IPS-15b (cell line): ENCODE measurements around the gene OFD1.
A peak's percentile ranks its signal among the peaks of the same experiment; 100 is the strongest.

Experiments used
- H3K27me3 ChIP-seq: one replicate; pipeline ENCODE4 v1.6.1; 2013; ENCODE audit warnings: low read length; ENCODE audit not compliant: control insufficient read depth, insufficient read depth
- H3K36me3 ChIP-seq: one replicate; pipeline ENCODE4 v1.6.1; 2013; ENCODE audit warnings: low read length; ENCODE audit not compliant: control insufficient read depth, insufficient read depth
- H3K4me1 ChIP-seq: one replicate; pipeline ENCODE4 v1.6.1; 2013; ENCODE audit warnings: mild to moderate bottlenecking, low read length; ENCODE audit not compliant: control insufficient read depth, insufficient read depth
- H3K4me3 ChIP-seq: one replicate; pipeline ENCODE4 v1.5.1; 2013; ENCODE audit warnings: low read depth, low read length
- H3K9ac ChIP-seq: one replicate; pipeline ENCODE4 v1.6.1; 2013; ENCODE audit warnings: low read depth, mild to moderate bottlenecking, low read length
- H3K9me3 ChIP-seq: one replicate; pipeline ENCODE4 v1.6.1; 2013; ENCODE audit warnings: mild to moderate bottlenecking, low read length; ENCODE audit not compliant: control insufficient read depth, insufficient read depth

The OFD1 gene

GRCh38 chrX:13808865-13809264, 74.3 kb downstream of the OFD1 start:
- Histone ChIP-seq H3K4me3 (no peak overlapping the region), H3K27me3 (no peaks in the 10 kb centered on the region), H3K4me1 (peaks cover 10% of the 10 kb centered on the region), H3K9me3 (no peaks in the 10 kb centered on the region), H3K9ac (no peak overlapping the region), H3K36me3 (no peaks in the 10 kb centered on the region)

DNA sequence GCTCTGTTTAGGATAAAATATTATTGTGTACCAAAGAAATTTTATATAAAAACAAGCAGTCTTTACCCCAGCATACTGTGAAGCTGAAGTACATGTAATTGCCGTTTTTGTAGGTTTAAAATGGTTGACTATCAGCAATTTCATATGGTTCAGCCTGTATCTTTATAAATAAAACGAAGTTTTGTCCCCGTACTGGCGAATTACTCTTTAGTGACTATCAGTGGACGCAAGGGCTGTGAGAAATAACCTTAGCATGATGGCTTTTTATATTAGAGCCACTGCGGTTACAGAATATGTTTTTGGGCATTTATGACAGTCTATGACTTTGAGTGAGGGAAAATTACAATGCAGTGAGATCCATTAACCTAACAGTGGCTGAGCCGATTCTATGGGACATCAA, 81.1 kb downstream of the OFD1 start:
- no peaks in the 10 kb centered on the region for H3K9me3 ChIP-seq

GRCh38 chrX:13816176-13816575, 81.6 kb downstream of the OFD1 start:
- Histone ChIP-seq H3K4me1 (peaks cover 22% of the 10 kb centered on the region), H3K9ac (no peak overlapping the region), H3K9me3 (no peaks in the 10 kb centered on the region), H3K4me3 (no peak overlapping the region), H3K27me3 (no peaks in the 10 kb centered on the region), H3K36me3 (no peaks in the 10 kb centered on the region)

More for the DNA sequence above, 81.1 kb downstream of the OFD1 start:
- H3K36me3 ChIP-seq: no peaks in the 10 kb centered on the region
- H3K9ac ChIP-seq: no peak overlapping the region
- H3K4me1 ChIP-seq: peaks cover 22% of the 10 kb centered on the region
- H3K4me3 ChIP-seq: no peak overlapping the region
- H3K27me3 ChIP-seq: no peaks in the 10 kb centered on the region

- Histone ChIP-seq H3K9me3 (no peaks in the 10 kb centered on the region), H3K4me1 (peaks cover 22% of the 10 kb centered on the region)
Observed at GRCh38 chrX:13816643-13817627, 82.4 kb downstream of the OFD1 start, which contains the start of gene GPM6B. GPM6B (minus strand) TSS chrX:13817093; CDS start chrX:13816904, 189 bp downstream.

More at GRCh38 chrX:13816643-13817627, 82.4 kb downstream of the OFD1 start, which contains the start of gene GPM6B:
- H3K4me3 ChIP-seq: peak within 1 kb of the TSS; percentile 34
- H3K27me3 ChIP-seq: no peaks in the 10 kb centered on the region
- H3K9ac ChIP-seq: no peak within 1 kb of the TSS
- H3K36me3 ChIP-seq: no peaks in the 10 kb centered on the region
